NCI-H524 treated with DMSO at 0.1 percent for 48 hours (cell line): ENCODE data around the gene TXN.
A peak's percentile ranks its signal among the peaks of the same experiment; 100 is the strongest.

Experiments
- DNase-seq: peaks from one replicate; lab custom pipeline; 2025; lab: John Stamatoyannopoulos, UW

The TXN gene

DNA sequence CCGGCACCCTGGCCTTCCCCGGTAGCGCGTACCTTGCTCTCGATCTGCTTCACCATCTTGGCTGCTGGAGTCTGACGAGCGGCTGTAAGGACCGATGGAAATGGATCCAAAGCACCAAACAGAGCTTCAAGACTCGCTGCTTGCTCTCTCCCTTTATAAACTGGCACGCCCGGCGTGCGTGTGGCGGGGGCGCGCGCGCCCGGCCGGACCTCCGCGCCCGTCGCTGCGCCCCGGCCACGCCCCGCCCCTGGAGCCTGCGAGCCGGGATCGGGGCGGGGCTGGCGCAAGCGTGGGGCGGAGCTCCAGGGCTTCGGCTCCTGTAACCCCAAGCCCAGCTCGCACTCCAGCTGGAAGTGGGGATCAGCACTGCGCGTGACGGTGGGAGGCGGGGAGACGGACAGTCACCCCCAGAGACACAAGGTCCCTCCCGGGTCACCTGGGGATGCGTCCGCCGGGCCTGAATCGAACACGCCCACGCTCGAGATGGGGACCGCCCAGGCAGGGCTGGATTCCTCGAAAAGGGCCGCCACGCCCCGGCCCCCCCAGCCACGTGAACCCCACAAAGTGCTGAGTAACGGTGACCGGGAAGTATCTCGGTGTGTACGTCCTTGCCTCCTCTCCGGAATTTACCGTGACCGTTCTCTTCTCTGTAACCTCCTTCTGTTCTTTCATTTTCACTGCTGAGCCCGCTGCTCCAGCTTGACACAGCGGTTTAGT lies at the start of gene TXN:
Gene TXN, minus strand, starts transcription at position 128 of the 717 bp plus-strand sequence. Its CDS starts 72 bp downstream, at position 56.
- DNase-seq = peak; percentile 48

DNA sequence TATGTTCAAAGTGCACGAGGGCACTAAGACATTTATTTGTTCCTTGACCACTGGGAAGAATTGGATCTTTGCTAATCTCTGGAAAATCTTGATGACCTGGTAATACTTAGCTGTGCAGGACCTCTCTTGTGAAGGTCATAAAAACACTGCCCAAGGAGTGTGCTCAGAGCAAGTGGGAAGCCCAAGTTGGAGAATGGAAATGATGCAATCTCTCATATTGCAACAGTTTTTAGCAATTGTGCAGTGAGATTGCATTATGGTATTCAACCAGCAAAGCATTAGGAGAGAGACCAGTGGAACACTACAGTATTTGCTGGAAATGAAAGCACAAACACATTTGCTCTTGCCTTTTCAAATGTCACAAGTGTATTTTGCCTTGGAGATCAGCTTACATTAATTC lies 46.8 kb upstream of the TXN start:
- DNase-seq = no peak

DNA sequence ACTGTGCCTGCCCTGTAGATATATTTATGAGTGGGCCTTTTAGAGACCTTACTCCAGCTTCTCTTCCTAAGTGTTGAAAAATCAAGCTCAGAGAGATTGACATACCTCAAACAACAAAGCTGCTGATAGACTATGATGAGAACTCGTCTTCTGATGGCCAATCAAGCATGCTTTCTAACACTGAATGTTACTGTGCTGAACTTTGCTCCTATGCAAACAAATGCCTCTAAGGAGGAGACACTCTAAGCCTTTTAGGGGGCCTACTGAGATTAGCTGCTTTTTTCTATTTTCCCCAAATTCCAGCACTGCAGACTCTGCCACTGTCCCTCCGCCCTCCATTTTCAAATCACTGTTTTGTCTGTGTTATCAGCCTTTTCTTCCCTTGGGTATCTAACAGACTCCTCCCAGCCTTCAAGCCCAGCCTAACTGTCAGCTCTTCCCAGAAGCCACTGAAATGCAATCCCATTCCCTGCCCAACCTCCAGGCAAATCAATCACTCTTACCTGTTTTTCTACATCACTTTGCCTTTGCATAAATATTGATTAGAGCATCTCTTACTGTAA lies 41.8 kb upstream of the TXN start:
- no peak for DNase-seq

DNA sequence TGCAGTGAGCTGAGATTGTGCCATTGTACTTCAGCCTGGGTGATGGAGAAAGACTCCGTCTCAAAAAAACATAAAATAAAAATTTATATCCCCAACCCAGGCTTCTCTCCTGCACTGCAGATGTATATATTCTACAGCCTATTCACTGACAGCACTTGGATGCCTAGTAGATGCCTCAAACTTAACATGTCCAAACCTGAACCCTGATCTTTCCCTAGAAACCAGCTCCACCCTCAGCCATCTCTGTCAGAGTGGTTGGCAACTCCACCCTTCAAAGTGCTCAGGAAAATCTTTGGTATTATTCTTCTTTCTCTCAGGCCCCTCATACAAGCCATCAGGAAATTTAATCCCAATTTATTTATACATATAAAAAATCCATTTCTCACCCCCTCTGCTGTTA lies 36.9 kb upstream of the TXN start:
- no peak for DNase-seq

DNA sequence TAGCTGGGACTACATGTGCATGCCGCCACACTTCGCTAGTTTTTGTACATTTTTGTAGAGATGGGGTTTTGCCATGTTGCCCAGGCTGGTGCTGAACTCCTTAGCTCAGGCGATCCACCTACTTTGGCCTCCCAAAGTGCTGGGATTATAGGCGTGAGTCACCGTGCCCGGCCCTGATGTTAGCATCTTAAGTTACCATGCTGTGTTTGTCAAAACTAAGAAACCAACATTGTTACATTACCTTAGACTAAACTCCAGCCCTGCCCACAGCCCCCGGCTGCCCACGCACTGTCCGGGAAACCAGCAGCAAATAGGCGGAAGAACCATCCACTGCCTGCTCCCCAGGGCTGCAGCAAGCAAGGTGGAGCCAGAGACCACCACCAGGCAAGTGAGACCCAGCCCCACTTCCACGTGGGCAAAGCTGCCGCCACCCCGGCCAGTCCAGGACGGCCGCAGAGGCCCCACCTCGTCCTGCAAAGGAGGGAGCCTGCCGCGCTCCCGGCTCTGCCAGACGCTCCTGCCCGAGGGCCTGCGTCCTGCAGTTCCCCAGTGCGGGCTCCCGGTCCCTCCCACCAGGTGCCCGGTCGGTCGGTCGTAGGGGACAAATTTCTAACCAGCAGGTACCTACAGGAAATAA lies 35.7 kb upstream of the TXN start:
- DNase-seq = no peak

DNA sequence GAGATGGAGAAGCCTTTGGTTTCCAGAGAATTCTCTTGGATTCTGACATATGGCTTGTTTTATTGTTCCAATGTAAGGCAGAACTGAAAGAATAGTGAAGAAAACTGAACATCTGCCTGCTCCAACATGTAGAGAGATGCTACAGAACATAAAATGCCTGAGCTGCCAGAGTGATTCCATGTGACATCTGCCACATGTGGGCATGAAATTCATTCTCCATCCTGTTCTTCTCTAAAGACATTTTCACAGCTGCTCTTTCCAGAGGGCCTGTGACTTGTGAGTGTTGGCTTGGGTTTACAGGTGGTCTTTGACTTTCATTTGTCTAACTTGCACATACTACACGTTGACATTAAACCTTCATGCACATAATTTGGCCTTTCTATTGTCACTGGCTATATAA lies 33.7 kb upstream of the TXN start:
- no peak for DNase-seq

DNA sequence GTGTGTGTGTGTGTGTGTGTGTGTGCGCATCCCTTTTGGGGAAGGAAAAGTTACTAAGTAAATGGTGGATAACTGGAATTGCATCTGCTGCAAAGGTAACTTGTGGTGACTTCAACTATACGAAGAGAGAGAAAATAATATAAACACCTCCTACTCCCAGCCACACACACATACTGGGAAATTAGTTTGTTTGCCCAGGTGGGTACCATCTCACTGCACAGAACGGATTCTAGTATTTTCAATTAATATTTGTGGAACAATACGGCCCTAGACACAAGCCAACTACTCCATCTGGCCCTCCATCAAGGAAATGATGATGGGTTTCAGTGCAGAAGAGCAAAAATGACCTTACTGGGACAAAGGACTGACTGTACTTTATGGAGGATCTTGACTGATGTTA lies 32.2 kb upstream of the TXN start:
- DNase-seq = no peak

DNA sequence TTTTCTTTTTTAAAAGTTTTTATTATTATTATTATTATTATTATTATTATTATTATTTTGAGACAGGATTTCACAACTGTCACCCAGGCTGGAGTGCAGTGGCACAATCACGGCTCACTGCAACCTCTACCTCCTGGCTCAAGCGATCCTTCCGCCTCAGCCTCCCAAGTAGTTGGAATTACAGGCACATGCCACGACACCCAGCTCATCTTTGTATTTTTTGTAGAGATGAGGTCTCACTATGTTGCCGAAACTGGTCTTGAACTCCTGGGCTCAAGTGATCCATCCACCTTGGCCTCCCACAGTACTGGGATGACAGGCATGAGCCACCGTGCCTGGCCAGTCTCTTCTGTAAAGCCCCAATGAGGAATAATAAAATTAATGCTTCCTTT lies 31.0 kb upstream of the TXN start:
- no peak for DNase-seq

DNA sequence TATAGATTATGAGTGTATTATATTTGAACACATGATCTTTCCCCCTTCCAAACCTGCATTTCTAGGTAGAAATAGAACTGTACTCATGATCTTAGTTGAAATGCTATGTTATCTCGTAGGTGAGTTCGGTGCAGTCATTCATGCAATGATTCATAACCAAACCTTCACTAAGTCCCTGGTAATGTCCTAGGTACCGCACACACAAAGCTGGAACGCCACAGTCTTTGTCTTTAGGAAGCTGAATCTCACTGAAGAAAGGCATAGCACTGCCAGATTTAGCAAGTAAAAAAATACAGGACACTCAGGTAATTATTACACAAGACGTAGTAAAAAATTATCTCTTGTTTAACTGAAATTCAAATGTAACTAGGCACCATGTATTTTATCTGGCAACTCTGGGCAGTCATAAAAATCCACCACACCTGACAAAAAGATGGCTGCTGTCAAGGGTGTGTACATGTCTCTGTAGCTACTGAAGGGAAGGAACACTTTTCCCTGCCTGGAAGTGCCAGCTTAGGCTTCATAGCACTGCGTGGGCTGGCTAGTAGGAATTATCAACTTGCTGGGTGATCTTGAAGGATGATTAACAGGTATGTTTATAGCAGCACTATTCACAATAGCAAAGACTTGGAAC lies 28.0 kb upstream of the TXN start:
- no peak for DNase-seq

DNA sequence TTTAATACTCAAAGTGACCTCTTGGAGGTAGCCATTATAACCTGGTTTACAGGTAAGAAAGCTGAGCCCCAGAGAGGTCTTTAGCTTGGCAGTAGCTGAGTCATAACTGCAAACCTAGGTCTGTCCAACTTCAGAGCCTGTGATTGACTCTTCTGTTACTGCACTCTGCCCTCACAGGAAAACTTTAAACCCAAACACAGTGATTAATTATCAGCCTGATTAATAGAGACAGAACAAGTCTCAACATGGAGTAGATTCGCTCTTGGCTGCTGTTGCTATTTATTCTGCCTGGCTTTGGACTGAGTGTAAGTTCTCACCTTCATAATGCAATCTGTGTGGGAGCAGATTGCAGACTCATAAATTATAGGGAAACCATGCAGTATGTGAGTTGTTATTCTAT lies 27.4 kb upstream of the TXN start:
- DNase-seq = no peak

DNA sequence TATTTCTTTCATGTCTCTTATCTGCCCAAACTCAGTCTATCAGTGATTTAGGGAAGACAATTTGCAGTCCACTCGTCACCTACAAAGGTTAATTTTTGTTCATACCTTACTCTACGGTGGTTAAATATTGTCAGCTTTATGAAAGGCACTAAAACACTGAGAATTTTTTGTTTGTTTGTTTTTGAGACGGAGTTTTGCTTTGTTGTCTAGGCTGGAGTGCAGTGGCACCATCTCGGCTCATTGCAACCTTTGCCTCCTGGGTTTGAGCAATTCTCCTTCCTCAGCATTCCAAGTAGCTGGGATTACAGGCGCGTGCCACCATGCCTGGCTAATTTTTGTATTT lies 26.4 kb upstream of the TXN start:
- DNase-seq = no peak

DNA sequence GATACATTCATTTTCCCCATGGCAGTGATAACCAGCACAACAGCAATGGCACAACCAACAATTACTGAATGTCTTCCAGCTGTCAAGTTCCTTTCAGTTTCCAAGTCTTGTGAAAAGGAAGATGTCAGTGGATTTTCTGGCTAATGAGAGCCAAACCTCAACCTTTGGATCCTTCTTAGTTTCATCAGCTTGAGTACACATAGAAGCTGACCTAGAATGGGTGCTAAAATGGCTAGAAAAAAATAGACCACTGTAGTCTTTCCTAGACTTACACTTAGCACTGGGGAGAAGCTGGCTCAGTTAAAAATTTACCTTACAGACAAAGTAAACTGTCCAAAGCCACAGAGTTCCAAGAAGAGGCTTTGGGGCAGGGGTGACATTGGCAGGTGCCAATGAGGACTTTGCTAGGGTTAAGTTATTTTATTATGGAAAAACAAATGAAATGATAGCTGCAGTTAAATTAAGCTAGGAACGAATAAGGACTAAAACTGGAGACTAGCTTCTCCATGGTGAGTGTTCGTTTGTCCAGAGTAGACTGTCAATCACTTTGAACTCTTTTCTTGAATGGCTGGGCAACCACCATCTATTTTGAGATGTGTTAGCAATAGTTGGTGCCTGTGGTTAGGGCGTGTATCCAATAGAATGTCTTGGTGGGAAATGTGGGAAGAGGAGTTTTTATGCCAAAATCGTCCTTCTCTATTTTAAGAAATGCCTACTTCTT lies 25.9 kb upstream of the TXN start:
- no peak for DNase-seq

DNA sequence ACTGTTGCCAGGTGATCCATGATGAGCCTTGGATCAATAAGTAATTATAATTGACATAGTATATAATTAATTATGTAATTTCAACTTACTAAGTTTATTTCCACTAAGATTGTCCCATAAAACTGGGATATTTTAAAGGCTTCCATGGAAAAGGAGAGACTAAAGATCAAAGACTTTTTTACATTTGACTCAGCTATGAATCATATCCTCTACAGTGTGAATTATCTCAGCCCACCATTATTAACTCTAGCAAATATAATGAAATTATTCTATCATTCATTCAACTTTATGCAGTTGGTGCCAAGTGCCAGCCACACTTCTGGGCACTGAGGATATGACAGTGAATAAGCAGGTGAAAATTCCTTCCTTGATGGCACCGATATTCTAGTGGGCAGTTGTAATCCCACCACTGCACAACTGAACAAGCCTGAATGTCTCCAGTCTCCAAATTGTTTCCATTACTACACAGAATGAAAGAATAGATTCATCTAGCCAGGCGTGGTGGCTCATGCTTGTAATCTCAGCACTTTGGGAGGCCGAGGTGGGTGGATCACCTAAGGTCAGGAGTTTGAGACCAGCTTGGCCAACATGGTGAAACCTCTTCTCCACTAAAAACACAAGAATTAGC lies 21.9 kb upstream of the TXN start:
- no peak for DNase-seq

DNA sequence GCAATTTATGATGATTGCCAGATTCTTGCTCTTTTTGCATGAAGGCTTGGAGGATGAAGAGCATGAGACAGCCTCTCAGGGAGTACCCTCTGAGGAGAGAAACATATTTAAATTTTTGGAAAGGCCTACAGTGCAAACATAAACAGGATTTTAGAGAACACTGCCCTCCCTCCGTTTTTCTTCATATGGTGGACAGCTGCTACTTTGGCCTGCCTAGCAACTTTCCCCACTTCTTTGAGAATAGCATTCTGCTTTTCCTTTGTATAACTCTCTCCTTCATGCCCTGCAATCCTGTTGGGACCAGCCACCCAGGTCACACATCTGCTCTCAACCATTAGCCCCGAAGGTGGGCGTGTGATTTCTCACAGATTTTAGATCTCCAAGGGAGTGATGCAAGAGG lies 20.5 kb upstream of the TXN start:
- no peak for DNase-seq

DNA sequence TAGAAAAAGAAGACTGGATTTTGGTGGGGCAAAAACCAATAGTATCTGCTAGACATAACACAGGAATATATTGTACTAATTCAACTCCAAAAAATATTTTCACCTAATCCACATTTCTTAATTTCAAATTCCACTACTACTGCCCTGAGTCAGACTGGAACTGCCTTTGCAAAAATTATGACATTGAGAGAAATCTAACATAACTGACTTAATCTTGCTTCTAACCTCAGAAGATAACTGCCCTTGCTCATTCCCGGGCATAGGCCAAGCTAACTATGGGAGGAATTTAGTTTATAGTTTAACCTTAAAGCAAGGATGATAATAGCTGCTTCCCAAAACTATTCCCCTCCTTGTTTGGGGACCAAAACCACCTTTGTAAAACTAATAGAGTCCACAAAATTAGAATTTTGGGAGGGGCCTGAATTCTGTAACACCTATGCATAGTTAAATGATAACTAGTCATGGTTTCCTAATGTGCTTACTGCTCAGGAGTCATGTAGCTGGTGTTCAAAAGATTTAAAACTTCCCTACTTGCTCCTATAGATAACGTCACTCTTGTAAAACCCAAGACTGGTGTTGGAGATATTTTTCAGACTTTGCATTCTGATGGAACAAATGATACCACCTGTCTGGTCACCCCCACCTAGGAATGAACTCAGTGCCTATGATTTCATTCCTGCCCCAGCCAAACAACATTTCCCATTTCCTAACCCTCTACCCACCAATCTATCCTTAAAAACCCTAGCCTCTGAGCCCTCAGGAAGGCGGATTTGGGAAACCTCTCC lies 14.1 kb upstream of the TXN start:
- no peak for DNase-seq

DNA sequence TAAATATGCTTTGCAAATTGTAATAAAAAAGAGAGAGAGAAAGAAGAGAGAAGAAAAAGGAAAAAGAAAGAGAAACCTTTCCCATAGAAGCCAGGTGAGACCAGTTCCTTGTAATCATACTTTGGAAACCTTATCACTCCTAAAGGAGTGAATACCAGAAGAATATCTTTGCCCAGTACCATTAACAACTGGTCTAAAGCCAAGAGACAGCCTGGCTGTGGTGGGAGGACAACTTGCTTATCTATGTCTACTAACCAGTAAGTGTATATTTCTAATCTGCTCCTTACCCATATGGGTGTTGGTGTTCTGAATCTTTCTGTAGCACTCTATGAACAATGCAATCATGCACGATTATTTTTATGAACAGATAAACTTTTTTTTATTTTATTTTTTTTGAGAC lies 10.5 kb upstream of the TXN start:
- no peak for DNase-seq

DNA sequence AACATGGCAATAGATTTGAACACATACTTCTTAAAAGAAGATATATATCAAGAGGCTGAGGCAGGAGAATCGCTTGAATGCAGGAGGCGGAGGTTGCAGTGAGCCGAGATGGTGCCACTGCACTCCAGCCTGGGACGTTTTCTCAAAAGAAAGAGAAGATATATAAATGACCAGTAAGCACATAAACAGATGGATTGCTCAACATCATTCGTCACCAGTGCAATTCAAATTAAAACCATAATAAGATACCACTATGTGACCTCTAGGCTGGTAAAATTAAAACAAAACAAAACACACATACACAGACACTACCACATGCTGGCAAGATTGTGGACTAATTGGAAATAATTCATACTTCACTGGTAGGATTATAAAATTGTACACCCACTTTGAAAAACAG lies 5.3 kb upstream of the TXN start:
- no peak for DNase-seq

DNA sequence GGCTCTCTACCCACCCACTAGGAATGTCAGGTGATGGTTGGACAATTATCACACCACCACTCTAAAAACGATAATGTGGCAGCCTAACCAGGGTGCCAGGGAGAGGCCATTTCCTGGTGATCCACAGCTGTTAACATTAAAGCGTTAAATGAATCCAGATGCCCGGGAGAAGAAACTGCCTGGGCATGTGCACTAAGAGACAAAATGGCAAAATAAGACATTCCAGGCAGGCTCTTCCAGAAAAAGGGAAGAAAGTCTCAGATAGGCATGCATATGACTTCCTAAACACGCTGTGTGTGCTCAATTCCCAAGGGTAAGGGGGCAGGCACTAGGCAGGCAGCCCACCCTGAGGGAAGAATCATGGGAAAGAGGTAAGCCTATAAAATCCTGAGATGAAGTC lies 4.6 kb upstream of the TXN start:
- DNase-seq = no peak

DNA sequence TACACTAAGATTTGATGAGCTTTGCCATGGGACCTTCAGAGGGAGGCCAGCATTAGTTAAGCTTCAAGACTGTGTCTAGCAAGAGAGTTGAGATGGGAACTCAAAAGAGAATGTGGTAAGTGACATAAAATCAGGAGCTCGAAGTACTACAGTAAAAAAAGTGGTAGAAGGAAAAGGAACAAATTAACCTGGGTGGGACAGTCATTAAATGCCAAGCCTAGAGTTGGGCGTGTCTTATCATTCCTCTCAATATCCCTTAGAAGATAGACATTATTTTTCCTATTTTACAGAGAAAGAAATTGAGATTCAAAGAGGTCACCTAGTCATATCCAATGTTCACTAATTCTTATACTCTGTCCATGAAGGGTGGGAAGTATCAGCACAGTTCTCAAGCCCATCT lies 3.3 kb upstream of the TXN start:
- no peak for DNase-seq

DNA sequence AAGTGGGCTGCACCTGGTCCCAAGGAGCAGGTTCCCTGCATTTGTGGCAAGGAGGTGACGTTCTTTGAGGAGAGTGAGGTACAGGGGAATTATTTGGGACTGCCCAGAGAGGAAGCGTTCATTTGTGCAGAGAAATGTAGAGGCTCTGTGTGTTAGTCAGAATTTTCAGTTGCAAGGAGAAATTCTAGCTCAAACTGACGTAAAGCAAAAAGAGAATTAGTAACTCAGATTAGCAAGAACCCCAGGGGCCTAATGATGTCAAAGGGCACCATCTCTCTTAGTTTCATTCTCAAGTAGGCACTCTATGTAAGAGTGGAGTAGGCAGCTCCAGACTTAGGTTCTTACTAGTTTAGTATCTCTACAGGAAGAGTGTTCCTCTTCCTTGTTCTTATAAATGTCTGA lies 2.4 kb upstream of the TXN start:
- no peak for DNase-seq

DNA sequence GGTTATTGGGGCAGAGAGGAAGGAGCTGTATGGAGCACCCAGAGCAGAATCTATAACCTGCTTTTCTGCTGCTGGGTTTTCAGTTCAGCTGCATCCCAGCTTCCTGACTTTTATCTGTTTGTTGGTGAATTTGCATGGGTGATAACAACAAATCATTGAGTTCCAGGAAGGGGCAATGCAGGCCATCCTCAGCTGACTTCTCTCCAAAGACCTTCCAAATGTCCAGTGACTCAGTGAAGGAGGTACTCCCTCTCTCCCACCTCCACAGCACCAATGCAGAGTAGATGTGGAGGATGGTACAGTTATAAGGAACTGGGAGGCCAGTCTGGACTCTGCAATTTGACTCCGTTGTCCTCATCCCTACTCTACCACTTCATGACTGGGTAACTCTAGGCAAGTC lies 1.6 kb upstream of the TXN start:
- no peak for DNase-seq
